ENCODE results near the gene TDG. TPM values are rescaled to one million over a fixed set of nuclear protein-coding genes. Genes with fewer than 3 reads are reported as not detected.

Gene TDG
- total RNA-seq (2022; extraction: Qiagen RNA extraction; ENCODE audit: low read depth) = 26.9 to 33.1 TPM (median 30.5 TPM) in 5 replicates

DNA sequence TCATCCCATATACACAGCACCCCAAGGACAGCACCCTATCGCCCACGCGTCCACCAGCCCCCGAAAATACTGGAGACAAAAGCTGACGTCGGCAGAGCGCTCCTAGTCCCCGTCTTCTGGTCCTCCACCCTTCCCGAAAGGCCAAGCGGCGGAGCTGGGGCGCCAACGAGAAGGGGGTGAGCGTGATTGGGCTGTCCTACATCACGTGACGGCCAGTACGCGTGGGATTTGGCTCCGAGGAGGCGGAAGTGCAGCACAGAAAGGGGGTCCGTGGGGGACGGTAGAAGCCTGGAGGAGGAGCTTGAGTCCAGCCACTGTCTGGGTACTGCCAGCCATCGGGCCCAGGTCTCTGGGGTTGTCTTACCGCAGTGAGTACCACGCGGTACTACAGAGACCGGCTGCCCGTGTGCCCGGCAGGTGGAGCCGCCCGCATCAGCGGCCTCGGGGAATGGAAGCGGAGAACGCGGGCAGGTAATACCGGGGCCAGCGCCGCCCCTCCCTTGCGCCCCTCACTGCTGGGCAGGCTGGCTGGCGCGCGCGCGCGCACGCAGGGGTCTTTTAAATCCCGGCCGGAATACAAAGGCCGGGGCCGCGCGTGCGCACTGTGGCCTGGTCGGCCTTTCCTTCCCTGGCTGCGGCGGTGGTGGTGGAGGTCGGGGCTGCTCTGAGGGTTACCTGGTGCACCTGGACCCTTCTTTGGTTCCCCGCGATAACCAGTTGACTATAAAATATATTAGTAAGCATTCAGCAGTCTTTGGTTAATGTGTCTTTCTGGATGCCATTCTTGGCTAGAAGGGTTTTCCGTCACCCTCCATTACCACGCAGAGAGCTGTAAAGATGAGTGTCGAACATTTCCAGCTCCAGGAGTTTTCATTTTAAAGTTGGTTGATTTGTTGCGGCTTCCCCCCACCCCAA is at the start of gene TDG:
TSS of gene TDG (plus strand) at position 283 of the 915 bp plus-strand sequence. CDS start at position 449, 166 bp downstream.

DNA sequence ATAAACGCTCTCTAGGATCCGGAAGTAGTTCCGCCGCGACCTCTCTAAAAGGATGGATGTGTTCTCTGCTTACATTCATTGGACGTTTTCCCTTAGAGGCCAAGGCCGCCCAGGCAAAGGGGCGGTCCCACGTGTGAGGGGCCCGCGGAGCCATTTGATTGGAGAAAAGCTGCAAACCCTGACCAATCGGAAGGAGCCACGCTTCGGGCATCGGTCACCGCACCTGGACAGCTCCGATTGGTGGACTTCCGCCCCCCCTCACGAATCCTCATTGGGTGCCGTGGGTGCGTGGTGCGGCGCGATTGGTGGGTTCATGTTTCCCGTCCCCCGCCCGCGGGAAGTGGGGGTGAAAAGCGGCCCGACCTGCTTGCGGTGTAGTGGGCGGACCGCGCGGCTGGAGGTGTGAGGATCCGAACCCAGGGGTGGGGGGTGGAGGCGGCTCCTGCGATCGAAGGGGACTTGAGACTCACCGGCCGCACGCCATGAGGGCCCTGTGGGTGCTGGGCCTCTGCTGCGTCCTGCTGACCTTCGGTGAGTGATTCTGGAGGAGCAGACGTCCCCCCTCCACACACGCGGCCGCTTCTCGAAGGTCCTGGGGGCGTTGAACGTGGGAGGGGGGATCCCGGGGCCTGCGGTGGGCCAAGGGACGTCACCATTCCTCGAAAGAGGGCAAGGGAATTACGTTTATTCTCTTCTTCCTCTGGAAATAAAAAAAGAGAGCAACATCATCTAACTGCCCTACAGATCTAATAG is 35.5 kb upstream of the TDG start, which contains the start of gene HSP90B1:
TSS of gene HSP90B1 (plus strand) at position 377 of the 753 bp plus-strand sequence. CDS start at position 483, 106 bp downstream.

Other genes with a start within 250 kb of the TDG start
- gene NT5DC3, start 124.6 kb upstream of the TDG start, total RNA-seq (2022; extraction: Qiagen RNA extraction; ENCODE audit: low read depth) = 6.5 to 9.9 TPM (median 7.4 TPM) in 5 replicates
- 562 to 656 TPM (median 616 TPM) in 5 replicates for gene HSP90B1, start 35.5 kb upstream of the TDG start, total RNA-seq (2022; extraction: Qiagen RNA extraction; ENCODE audit: low read depth)
- 0.22 to 0.37 TPM (median 0.29 TPM) in 4 of 5 replicates, not detected in the other for gene GLT8D2, start 84.3 kb downstream of the TDG start, total RNA-seq (2022; extraction: Qiagen RNA extraction; ENCODE audit: low read depth)
- gene HCFC2, start 98.7 kb downstream of the TDG start, total RNA-seq (2022; extraction: Qiagen RNA extraction; ENCODE audit: low read depth) = 3.6 to 5.6 TPM (median 5.1 TPM) in 5 replicates
- gene NFYB, start 172.3 kb downstream of the TDG start, total RNA-seq (2022; extraction: Qiagen RNA extraction; ENCODE audit: low read depth) = 18.9 to 33.1 TPM (median 29.2 TPM) in 5 replicates
- gene TXNRD1, start 249.9 kb downstream of the TDG start, total RNA-seq (2022; extraction: Qiagen RNA extraction; ENCODE audit: low read depth) = 1,105 to 1,376 TPM (median 1,278 TPM) in 5 replicates

Measured in A549 treated with DMSO at 1 μM for 4 hours (cell line).